ENCODE measurements around the gene MYO7A.

Gene MYO7A

GRCh38 chr11:77158041-77158695, 30.1 kb downstream of the MYO7A start:
- H2AK5ac ChIP-seq (ENCODE audit: low read depth, low read length), result no peak overlapping the region
- H2AFZ ChIP-seq (ENCODE audit: low read length), result no peak overlapping the region
- no peak overlapping the region for H2BK15ac ChIP-seq (ENCODE audit: low read length)
- H3K79me1 ChIP-seq (ENCODE audit: low read depth, low read length), result no peaks in the 10 kb centered on the region
- no peak overlapping the region for H3K4ac ChIP-seq (ENCODE audit: low read length)
- no peak for DNase-seq (ENCODE audit: low spot score)
- H3K14ac ChIP-seq (ENCODE audit: low read length), result peak overlapping the region; percentile 14
- no peak overlapping the region for H2BK120ac ChIP-seq (ENCODE audit: low read depth, low read length)
- H3K18ac ChIP-seq (ENCODE audit: low read length), result peak overlapping the region; percentile 39
- H2BK12ac ChIP-seq (ENCODE audit: low read length), result no peak overlapping the region
- H3K9me3 ChIP-seq (replicated peaks in 1 of 2; ENCODE audit: control insufficient read depth in 2 of 2, insufficient read depth in 1 of 2, low read depth in 1 of 2, low read length in 2 of 2), result no peaks in the 10 kb centered on the region
- peak overlapping the region; percentile 29 for H4K8ac ChIP-seq (ENCODE audit: low read depth, low read length)
- peaks cover 0 to 30% (median 0%) of the 10 kb centered on the region in 3 experiments for H3K27me3 ChIP-seq (ENCODE audit: control insufficient read depth in 3 of 3, insufficient read depth in 3 of 3, low read depth in 1 of 3, low read length in 3 of 3)
- peaks cover 0 to 2% of the 10 kb centered on the region in 2 donors for H3K4me1 ChIP-seq (ENCODE audit: control insufficient read depth in 2 of 2, insufficient read depth in 1 of 2, low read depth in 1 of 2, low read length in 2 of 2)
- WGBS, 2 donors (ENCODE audit: extremely low coverage in 2 of 2, insufficient read length in 2 of 2, insufficient replicate concordance in 1 of 2), result no CpG with 5 or more reads among the region's 19 CpGs
- peaks cover 0 to under 1% of the 10 kb centered on the region in 2 donors for H3K36me3 ChIP-seq (replicated peaks in 1 of 2; ENCODE audit: control insufficient read depth in 2 of 2, insufficient read depth in 2 of 2, low read length in 2 of 2)
- H3K4me3 ChIP-seq (ENCODE audit: low read length in 2 of 2), result peak overlapping the region in 1 of 2 donors; percentile 18
- no peak overlapping the region for H3K23ac ChIP-seq (ENCODE audit: low read depth, low read length, poor library complexity)
- H3K9ac ChIP-seq (ENCODE audit: low read depth, low read length, poor library complexity), result no peak overlapping the region
- no peak overlapping the region for H2BK5ac ChIP-seq (ENCODE audit: low read length)
- no peak overlapping the region for H3K27ac ChIP-seq (replicated peaks; ENCODE audit: low read length)
- H4K91ac ChIP-seq (ENCODE audit: low read depth, low read length, poor library complexity), result no peak overlapping the region
- no peak overlapping the region for H3K4me2 ChIP-seq (ENCODE audit: insufficient read depth, low read length, poor library complexity, severe bottlenecking)

- H3K14ac ChIP-seq (ENCODE audit: low read length), result no peak overlapping the region
- H2BK5ac ChIP-seq (ENCODE audit: low read length), result no peak overlapping the region
- no peak overlapping the region for H4K8ac ChIP-seq (ENCODE audit: low read depth, low read length)
- H3K27me3 ChIP-seq (ENCODE audit: control insufficient read depth in 3 of 3, insufficient read depth in 3 of 3, low read depth in 1 of 3, low read length in 3 of 3), result peaks cover 0 to 30% (median 0%) of the 10 kb centered on the region in 3 experiments
- no peak overlapping the region for H3K4ac ChIP-seq (ENCODE audit: low read length)
- no peaks in the 10 kb centered on the region for H3K9me3 ChIP-seq (replicated peaks in 1 of 2; ENCODE audit: control insufficient read depth in 2 of 2, insufficient read depth in 1 of 2, low read depth in 1 of 2, low read length in 2 of 2)
- no peak overlapping the region for H2AFZ ChIP-seq (ENCODE audit: low read length)
- no peak overlapping the region for H3K27ac ChIP-seq (replicated peaks; ENCODE audit: low read length)
- no peak for DNase-seq (ENCODE audit: low spot score)
- no peaks in the 10 kb centered on the region for H3K79me1 ChIP-seq (ENCODE audit: low read depth, low read length)
- H3K4me2 ChIP-seq (ENCODE audit: insufficient read depth, low read length, poor library complexity, severe bottlenecking), result no peak overlapping the region
- H3K4me3 ChIP-seq (ENCODE audit: low read length in 2 of 2), result no peak overlapping the region
- H2BK12ac ChIP-seq (ENCODE audit: low read length), result no peak overlapping the region
- H3K4me1 ChIP-seq (ENCODE audit: control insufficient read depth in 2 of 2, insufficient read depth in 1 of 2, low read depth in 1 of 2, low read length in 2 of 2), result peaks cover 0 to 2% of the 10 kb centered on the region in 2 donors
- no peaks in the 10 kb centered on the region for H3K36me3 ChIP-seq (replicated peaks in 1 of 2; ENCODE audit: control insufficient read depth in 2 of 2, insufficient read depth in 2 of 2, low read length in 2 of 2)
- H4K91ac ChIP-seq (ENCODE audit: low read depth, low read length, poor library complexity), result no peak overlapping the region
- H3K23ac ChIP-seq (ENCODE audit: low read depth, low read length, poor library complexity), result no peak overlapping the region
- H3K9ac ChIP-seq (ENCODE audit: low read depth, low read length, poor library complexity), result no peak overlapping the region
- WGBS, 2 donors (ENCODE audit: extremely low coverage in 2 of 2, insufficient read length in 2 of 2, insufficient replicate concordance in 1 of 2), result no CpG with 5 or more reads among the region's 4 CpGs
- peak overlapping the region; percentile 25 for H3K18ac ChIP-seq (ENCODE audit: low read length)
- peak overlapping the region; percentile 14 for H2AK5ac ChIP-seq (ENCODE audit: low read depth, low read length)
- no peak overlapping the region for H2BK120ac ChIP-seq (ENCODE audit: low read depth, low read length)
- peak overlapping the region; percentile 68 for H2BK15ac ChIP-seq (ENCODE audit: low read length)
Observed at GRCh38 chr11:77159219-77159936, 31.3 kb downstream of the MYO7A start.

GRCh38 chr11:77159937-77160495, 32.0 kb downstream of the MYO7A start:
- Histone ChIP-seq H4K8ac (ENCODE audit: low read depth, low read length) (no peak overlapping the region), H3K23ac (ENCODE audit: low read depth, low read length, poor library complexity) (peak overlapping the region; percentile 34), H4K91ac (ENCODE audit: low read depth, low read length, poor library complexity) (no peak overlapping the region), H3K27ac (replicated peaks; ENCODE audit: low read length) (no peak overlapping the region), H3K14ac (ENCODE audit: low read length) (no peak overlapping the region), H3K9me3 (replicated peaks in 1 of 2; ENCODE audit: control insufficient read depth in 2 of 2, insufficient read depth in 1 of 2, low read depth in 1 of 2, low read length in 2 of 2) (no peaks in the 10 kb centered on the region), H2BK12ac (ENCODE audit: low read length) (no peak overlapping the region), H2BK120ac (ENCODE audit: low read depth, low read length) (no peak overlapping the region), H3K4me2 (ENCODE audit: insufficient read depth, low read length, poor library complexity, severe bottlenecking) (no peak overlapping the region), H3K36me3 (replicated peaks in 1 of 2; ENCODE audit: control insufficient read depth in 2 of 2, insufficient read depth in 2 of 2, low read length in 2 of 2) (no peaks in the 10 kb centered on the region), H3K9ac (ENCODE audit: low read depth, low read length, poor library complexity) (no peak overlapping the region), H3K4ac (ENCODE audit: low read length) (no peak overlapping the region), H2BK5ac (ENCODE audit: low read length) (no peak overlapping the region), H2BK15ac (ENCODE audit: low read length) (peak overlapping the region; percentile 68), H3K27me3 (ENCODE audit: control insufficient read depth in 3 of 3, insufficient read depth in 3 of 3, low read depth in 1 of 3, low read length in 3 of 3) (peaks cover 0 to 30% (median 0%) of the 10 kb centered on the region in 3 experiments), H3K79me1 (ENCODE audit: low read depth, low read length) (no peaks in the 10 kb centered on the region), H3K4me1 (ENCODE audit: control insufficient read depth in 2 of 2, insufficient read depth in 1 of 2, low read depth in 1 of 2, low read length in 2 of 2) (no peaks in the 10 kb centered on the region), H3K18ac (ENCODE audit: low read length) (peak overlapping the region; percentile 25), H2AFZ (ENCODE audit: low read length) (no peak overlapping the region), H2AK5ac (ENCODE audit: low read depth, low read length) (no peak overlapping the region), H3K4me3 (ENCODE audit: low read length in 2 of 2) (no peak overlapping the region)
- DNase-seq (ENCODE audit: low spot score), result no peak
- WGBS, 2 donors (ENCODE audit: extremely low coverage in 2 of 2, insufficient read length in 2 of 2, insufficient replicate concordance in 1 of 2), result no CpG with 5 or more reads among the region's 20 CpGs

GRCh38 chr11:77163271-77163670, 35.2 kb downstream of the MYO7A start:
- Histone ChIP-seq H4K8ac (ENCODE audit: low read depth, low read length) (no peak overlapping the region), H2BK12ac (ENCODE audit: low read length) (no peak overlapping the region), H3K4ac (ENCODE audit: low read length) (no peak overlapping the region), H3K4me3 (ENCODE audit: low read length in 2 of 2) (no peak overlapping the region), H3K9me3 (replicated peaks in 1 of 2; ENCODE audit: control insufficient read depth in 2 of 2, insufficient read depth in 1 of 2, low read depth in 1 of 2, low read length in 2 of 2) (no peaks in the 10 kb centered on the region), H4K91ac (ENCODE audit: low read depth, low read length, poor library complexity) (no peak overlapping the region), H2AK5ac (ENCODE audit: low read depth, low read length) (no peak overlapping the region), H3K18ac (ENCODE audit: low read length) (no peak overlapping the region), H3K4me2 (ENCODE audit: insufficient read depth, low read length, poor library complexity, severe bottlenecking) (no peak overlapping the region), H3K23ac (ENCODE audit: low read depth, low read length, poor library complexity) (no peak overlapping the region), H3K14ac (ENCODE audit: low read length) (no peak overlapping the region), H2BK120ac (ENCODE audit: low read depth, low read length) (no peak overlapping the region), H3K36me3 (replicated peaks in 1 of 2; ENCODE audit: control insufficient read depth in 2 of 2, insufficient read depth in 2 of 2, low read length in 2 of 2) (no peaks in the 10 kb centered on the region), H3K27ac (replicated peaks; ENCODE audit: low read length) (no peak overlapping the region), H3K27me3 (ENCODE audit: control insufficient read depth in 3 of 3, insufficient read depth in 3 of 3, low read depth in 1 of 3, low read length in 3 of 3) (peaks cover 0 to 20% (median 0%) of the 10 kb centered on the region in 3 experiments), H2BK15ac (ENCODE audit: low read length) (no peak overlapping the region), H3K9ac (ENCODE audit: low read depth, low read length, poor library complexity) (no peak overlapping the region), H2AFZ (ENCODE audit: low read length) (no peak overlapping the region), H2BK5ac (ENCODE audit: low read length) (no peak overlapping the region), H3K79me1 (ENCODE audit: low read depth, low read length) (no peaks in the 10 kb centered on the region), H3K4me1 (ENCODE audit: control insufficient read depth in 2 of 2, insufficient read depth in 1 of 2, low read depth in 1 of 2, low read length in 2 of 2) (no peaks in the 10 kb centered on the region)
- no peak for DNase-seq (ENCODE audit: low spot score)
- no CpG with 5 or more reads among the region's 6 CpGs for WGBS, 2 donors (ENCODE audit: extremely low coverage in 2 of 2, insufficient read length in 2 of 2, insufficient replicate concordance in 1 of 2)
